HEK293 (cell line): Measurements from ENCODE around the gene METTL16.

Source experiments
- BCL11B ChIP-seq: fragments of 450-650 bp; formaldehyde crosslinking; IDR thresholded peaks from 2 replicates; pipeline ENCODE4 v1.5.1; 2016; ENCODE audit warnings: low read depth, missing biosample characterization, missing genetic modification characterization
- EGR2 ChIP-seq: fragments of 450-650 bp; formaldehyde crosslinking; IDR thresholded peaks from 2 replicates; pipeline ENCODE4 v1.5.1; 2016; ENCODE audit warnings: low read depth, missing biosample characterization, missing genetic modification characterization
- KLF1 ChIP-seq: fragments of 450-650 bp; formaldehyde crosslinking; IDR thresholded peaks from 2 replicates; pipeline ENCODE4 v1.5.1; 2016; ENCODE audit warnings: missing biosample characterization, missing genetic modification characterization
- KLF7 ChIP-seq: fragments of 450-650 bp; formaldehyde crosslinking; IDR thresholded peaks from 2 replicates; pipeline ENCODE4 v1.5.1; 2016; ENCODE audit warnings: missing biosample characterization, missing genetic modification characterization, borderline replicate concordance
- KLF8 ChIP-seq: fragments of 450-650 bp; formaldehyde crosslinking; IDR thresholded peaks from 2 replicates; pipeline ENCODE4 v1.5.1; 2016; ENCODE audit warnings: missing biosample characterization, missing genetic modification characterization
- PRDM6 ChIP-seq: fragments of 450-650 bp; formaldehyde crosslinking; IDR thresholded peaks from 2 replicates; pipeline ENCODE4 v1.5.1; 2017; ENCODE audit warnings: missing biosample characterization, missing genetic modification characterization
- SETDB1 ChIP-seq: IDR thresholded peaks from one replicate; pipeline ENCODE4 v1.6.1; 2017; ENCODE audit warnings: mild to moderate bottlenecking, low read length, moderate library complexity, mixed read lengths; ENCODE audit not compliant: insufficient read length
- ZBTB17 ChIP-seq: fragments of 450-650 bp; formaldehyde crosslinking; IDR thresholded peaks from 2 replicates; pipeline ENCODE4 v1.5.1; 2016; ENCODE audit warnings: missing biosample characterization, missing genetic modification characterization
- ZBTB21 ChIP-seq: fragments of 450-650 bp; formaldehyde crosslinking; IDR thresholded peaks from 2 replicates; pipeline ENCODE4 v1.5.1; 2017; ENCODE audit warnings: missing biosample characterization, missing genetic modification characterization
- ZBTB8A ChIP-seq: fragments of 450-650 bp; formaldehyde crosslinking; IDR thresholded peaks from 2 replicates; pipeline ENCODE4 v1.5.1; 2016; ENCODE audit warnings: missing biosample characterization, missing genetic modification characterization
- ZFHX2 ChIP-seq: fragments of 450-650 bp; formaldehyde crosslinking; conservative IDR thresholded peaks from 2 replicates; pipeline ENCODE4 v1.5.1; 2016; ENCODE audit warnings: missing biosample characterization, missing genetic modification characterization
- ZNF138 ChIP-seq: fragments of 450-650 bp; formaldehyde crosslinking; IDR thresholded peaks from 2 replicates; pipeline ENCODE4 v1.5.1; 2016; ENCODE audit warnings: missing biosample characterization, missing genetic modification characterization, borderline replicate concordance
- ZNF146 ChIP-seq: fragments of 450-650 bp; formaldehyde crosslinking; IDR thresholded peaks from 2 replicates; pipeline ENCODE4 v1.5.1; 2016; ENCODE audit warnings: missing biosample characterization, missing genetic modification characterization
- ZNF2 ChIP-seq: fragments of 450-650 bp; formaldehyde crosslinking; IDR thresholded peaks from 2 replicates; pipeline ENCODE4 v1.5.1; 2016; ENCODE audit warnings: missing biosample characterization, missing genetic modification characterization
- ZNF223 ChIP-seq: fragments of 450-650 bp; formaldehyde crosslinking; IDR thresholded peaks from 2 replicates; pipeline ENCODE4 v1.5.1; 2016; ENCODE audit warnings: missing biosample characterization, missing genetic modification characterization
- ZNF239 ChIP-seq: fragments of 450-650 bp; formaldehyde crosslinking; IDR thresholded peaks from 2 replicates; pipeline ENCODE4 v1.5.1; 2016; ENCODE audit warnings: missing biosample characterization, missing genetic modification characterization
- ZNF324 ChIP-seq: fragments of 450-650 bp; formaldehyde crosslinking; IDR thresholded peaks from 2 replicates; pipeline ENCODE4 v1.5.1; 2016; ENCODE audit warnings: missing biosample characterization, missing genetic modification characterization
- ZNF37A ChIP-seq: fragments of 450-650 bp; IDR thresholded peaks from 2 replicates; pipeline ENCODE4 v1.5.1; 2018; ENCODE audit warnings: missing biosample characterization, missing genetic modification characterization
- ZNF423 ChIP-seq: fragments of 450-650 bp; formaldehyde crosslinking; IDR thresholded peaks from 2 replicates; pipeline ENCODE4 v1.5.1; 2016; ENCODE audit warnings: missing biosample characterization, missing genetic modification characterization
- ZNF600 ChIP-seq: fragments of 450-650 bp; formaldehyde crosslinking; IDR thresholded peaks from 2 replicates; pipeline ENCODE4 v1.5.1; 2016; ENCODE audit warnings: missing biosample characterization, missing genetic modification characterization
- ZNF626 ChIP-seq: fragments of 450-650 bp; sonication (Bioruptor Pico); formaldehyde crosslinking; IDR thresholded peaks from 2 replicates; pipeline ENCODE4 v1.5.1; 2018; ENCODE audit warnings: missing biosample characterization, missing genetic modification characterization, inconsistent platforms
- ZNF629 ChIP-seq: fragments of 450-650 bp; formaldehyde crosslinking; IDR thresholded peaks from 2 replicates; pipeline ENCODE4 v1.5.1; 2017; ENCODE audit warnings: missing biosample characterization, missing genetic modification characterization
- ZNF645 ChIP-seq: fragments of 450-650 bp; formaldehyde crosslinking; IDR thresholded peaks from 2 replicates; pipeline ENCODE4; 2016; ENCODE audit warnings: missing biosample characterization, missing genetic modification characterization
- ZNF747 ChIP-seq: fragments of 450-650 bp; formaldehyde crosslinking; IDR thresholded peaks from 2 replicates; pipeline ENCODE4 v1.5.1; 2016; ENCODE audit warnings: missing biosample characterization, missing genetic modification characterization
- ZNF785 ChIP-seq: fragments of 450-650 bp; formaldehyde crosslinking; IDR thresholded peaks from 2 replicates; pipeline ENCODE4 v1.5.1; 2016; ENCODE audit warnings: missing biosample characterization, missing genetic modification characterization
- ZSCAN4 ChIP-seq: fragments of 450-650 bp; formaldehyde crosslinking; IDR thresholded peaks from 2 replicates; pipeline ENCODE4 v1.5.1; 2017; ENCODE audit warnings: missing biosample characterization, missing genetic modification characterization
- TF ChIP-seq, protein P1 (sequence below): fragments of 450-650 bp; formaldehyde crosslinking; IDR thresholded peaks from 2 replicates; pipeline ENCODE4 v1.5.1; 2016; ENCODE audit warnings: missing biosample characterization, missing genetic modification characterization
- TF ChIP-seq, protein P2 (sequence below): fragments of 450-650 bp; formaldehyde crosslinking; IDR thresholded peaks from 2 replicates; pipeline ENCODE4 v1.5.1; 2016; ENCODE audit warnings: missing biosample characterization, missing genetic modification characterization

Gene METTL16

DNA sequence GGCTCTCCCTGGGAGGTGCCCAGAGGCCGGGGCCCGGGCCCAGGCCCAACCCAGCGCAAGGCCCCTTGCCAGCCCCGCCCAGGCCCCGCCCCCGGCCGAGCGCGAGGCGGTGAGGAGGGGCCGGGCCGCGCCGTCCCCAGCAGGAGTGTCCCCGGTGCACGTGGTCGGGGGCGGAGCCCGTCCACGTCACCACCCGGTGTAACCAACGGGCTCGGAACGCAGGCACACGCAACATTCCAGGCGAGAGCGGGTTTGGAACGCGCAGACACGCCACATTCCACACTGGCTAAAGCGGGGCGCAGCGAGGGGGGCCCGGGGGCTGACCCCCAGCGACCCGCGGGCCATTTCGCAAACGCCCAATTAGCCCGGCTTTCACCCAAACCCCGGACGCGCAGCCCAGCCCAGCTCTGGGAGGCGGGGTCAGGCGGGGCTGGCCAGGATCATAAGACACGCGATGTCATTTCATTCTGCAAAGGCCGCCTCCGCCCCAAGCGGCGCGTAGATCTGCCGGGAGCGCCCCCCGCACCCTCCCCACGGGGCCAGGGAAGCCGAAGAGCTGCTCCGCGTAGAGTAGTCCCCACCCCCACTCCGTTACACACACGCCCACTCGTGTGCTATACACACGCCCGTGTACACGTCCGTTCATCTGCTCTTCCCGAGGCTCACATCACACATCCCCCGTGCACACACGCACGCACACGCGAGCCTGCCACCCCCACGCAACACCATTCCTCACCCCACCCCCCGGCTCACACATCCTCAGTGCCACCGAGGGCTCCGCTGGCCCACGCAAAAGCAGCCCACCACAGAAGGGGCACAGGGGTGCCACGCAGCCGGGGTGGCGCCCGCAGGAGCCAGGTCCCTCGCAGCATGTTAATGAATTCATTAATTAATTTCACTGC lies 111.9 kb downstream of the METTL16 start (continued):
- TF ChIP-seq ZNF645 (tag by site-specific recombination) = peak; percentile 83; the same call in 1 of the 2 replicates
- TF ChIP-seq ZSCAN4 (tag by site-specific recombination) = peak; percentile 69
- no peak for TF ChIP-seq SETDB1
- peak; percentile 30; the same call in 1 of the 2 replicates for TF ChIP-seq ZBTB17
- peak; percentile 96 for TF ChIP-seq KLF8 (tag by site-specific recombination)
- TF ChIP-seq ZNF324 = 0 out of 2 replicates have a peak, but pooled peaks have one; percentile 38
- TF ChIP-seq ZNF239 = no peak
- peak; percentile 98 for TF ChIP-seq EGR2 (tag by site-specific recombination)
- no peak for TF ChIP-seq ZNF626 (tag by site-specific recombination)
- peak; percentile 57; the same call in 1 of the 2 replicates for TF ChIP-seq ZNF423 (tag by site-specific recombination)
- TF ChIP-seq ZNF629 (tag by site-specific recombination) = peak; percentile 84
- TF ChIP-seq ZNF747 (tag by site-specific recombination) = 0 out of 2 replicates have a peak, but pooled peaks have one; percentile 64
- TF ChIP-seq ZBTB21 = peak; percentile 49; the same call in 1 of the 2 replicates
- no peak for TF ChIP-seq ZNF223 (tag by site-specific recombination)
- peak; percentile 99 for TF ChIP-seq ZFHX2
- TF ChIP-seq ZNF2 (tag by site-specific recombination) = peak; percentile 54; the same call in 1 of the 2 replicates
- peak; percentile 71; the same call in 1 of the 2 replicates for TF ChIP-seq BCL11B (tag by site-specific recombination)
- TF ChIP-seq ZNF37A (tag by site-specific recombination) = no peak
- 0 out of 2 replicates have a peak, but pooled peaks have one; percentile 32 for TF ChIP-seq KLF7 (tag by site-specific recombination)
- TF ChIP-seq ZBTB8A = peak; percentile 97
- TF ChIP-seq, protein P1, sequence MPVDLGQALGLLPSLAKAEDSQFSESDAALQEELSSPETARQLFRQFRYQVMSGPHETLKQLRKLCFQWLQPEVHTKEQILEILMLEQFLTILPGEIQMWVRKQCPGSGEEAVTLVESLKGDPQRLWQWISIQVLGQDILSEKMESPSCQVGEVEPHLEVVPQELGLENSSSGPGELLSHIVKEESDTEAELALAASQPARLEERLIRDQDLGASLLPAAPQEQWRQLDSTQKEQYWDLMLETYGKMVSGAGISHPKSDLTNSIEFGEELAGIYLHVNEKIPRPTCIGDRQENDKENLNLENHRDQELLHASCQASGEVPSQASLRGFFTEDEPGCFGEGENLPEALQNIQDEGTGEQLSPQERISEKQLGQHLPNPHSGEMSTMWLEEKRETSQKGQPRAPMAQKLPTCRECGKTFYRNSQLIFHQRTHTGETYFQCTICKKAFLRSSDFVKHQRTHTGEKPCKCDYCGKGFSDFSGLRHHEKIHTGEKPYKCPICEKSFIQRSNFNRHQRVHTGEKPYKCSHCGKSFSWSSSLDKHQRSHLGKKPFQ (tag by site-specific recombination) = 0 out of 2 replicates have a peak, but pooled peaks have one; percentile 40
- TF ChIP-seq, protein P2, sequence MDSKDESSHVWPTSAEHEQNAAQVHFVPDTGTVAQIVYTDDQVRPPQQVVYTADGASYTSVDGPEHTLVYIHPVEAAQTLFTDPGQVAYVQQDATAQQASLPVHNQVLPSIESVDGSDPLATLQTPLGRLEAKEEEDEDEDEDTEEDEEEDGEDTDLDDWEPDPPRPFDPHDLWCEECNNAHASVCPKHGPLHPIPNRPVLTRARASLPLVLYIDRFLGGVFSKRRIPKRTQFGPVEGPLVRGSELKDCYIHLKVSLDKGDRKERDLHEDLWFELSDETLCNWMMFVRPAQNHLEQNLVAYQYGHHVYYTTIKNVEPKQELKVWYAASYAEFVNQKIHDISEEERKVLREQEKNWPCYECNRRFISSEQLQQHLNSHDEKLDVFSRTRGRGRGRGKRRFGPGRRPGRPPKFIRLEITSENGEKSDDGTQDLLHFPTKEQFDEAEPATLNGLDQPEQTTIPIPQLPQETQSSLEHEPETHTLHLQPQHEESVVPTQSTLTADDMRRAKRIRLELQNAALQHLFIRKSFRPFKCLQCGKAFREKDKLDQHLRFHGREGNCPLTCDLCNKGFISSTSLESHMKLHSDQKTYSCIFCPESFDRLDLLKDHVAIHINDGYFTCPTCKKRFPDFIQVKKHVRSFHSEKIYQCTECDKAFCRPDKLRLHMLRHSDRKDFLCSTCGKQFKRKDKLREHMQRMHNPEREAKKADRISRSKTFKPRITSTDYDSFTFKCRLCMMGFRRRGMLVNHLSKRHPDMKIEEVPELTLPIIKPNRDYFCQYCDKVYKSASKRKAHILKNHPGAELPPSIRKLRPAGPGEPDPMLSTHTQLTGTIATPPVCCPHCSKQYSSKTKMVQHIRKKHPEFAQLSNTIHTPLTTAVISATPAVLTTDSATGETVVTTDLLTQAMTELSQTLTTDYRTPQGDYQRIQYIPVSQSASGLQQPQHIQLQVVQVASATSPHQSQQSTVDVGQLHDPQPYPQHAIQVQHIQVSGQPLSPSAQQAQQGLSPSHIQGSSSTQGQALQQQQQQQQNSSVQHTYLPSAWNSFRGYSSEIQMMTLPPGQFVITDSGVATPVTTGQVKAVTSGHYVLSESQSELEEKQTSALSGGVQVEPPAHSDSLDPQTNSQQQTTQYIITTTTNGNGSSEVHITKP (tag by site-specific recombination) = peak; percentile 90
- no peak for TF ChIP-seq PRDM6 (tag by site-specific recombination)
- peak; percentile 78 for TF ChIP-seq ZNF600 (tag by site-specific recombination)
- peak; percentile 92 for TF ChIP-seq KLF1
- TF ChIP-seq ZNF138 (tag by site-specific recombination) = no peak
- TF ChIP-seq ZNF785 (tag by site-specific recombination) = 0 out of 2 replicates have a peak, but pooled peaks have one; percentile 75
- TF ChIP-seq ZNF146 (tag by site-specific recombination) = peak; percentile 24; the same call in 1 of the 2 replicates
